DOHH2 (cell line): ENCODE data around the gene MARCHF11.

Source experiments
- H3F3A ChIP-seq: fragments of 200-600 bp; sonication (generic), shearing (Covaris generic); 2 replicates; pipeline ENCODE4 v1.6.0; 2016; ENCODE audit warnings: antibody characterized with exemption, mild to moderate bottlenecking; ENCODE audit not compliant: control insufficient read depth, insufficient read depth
- H3K27ac ChIP-seq: fragments of 200-600 bp; sonication (generic); 2 replicates; pipeline ENCODE4 v1.5.1; 2014; ENCODE audit warnings: low read depth, mild to moderate bottlenecking, low read length, moderate library complexity
- H3K27me3 ChIP-seq: fragments of 200-600 bp; sonication (generic); 2 replicates; pipeline ENCODE4 v1.6.1; 2014; ENCODE audit warnings: mild to moderate bottlenecking, low read length, mixed read lengths; ENCODE audit not compliant: control insufficient read depth
- H3K36me3 ChIP-seq: fragments of 200-600 bp; sonication (generic); 2 replicates; pipeline ENCODE4 v1.6.1; 2014; ENCODE audit warnings: mild to moderate bottlenecking, low read length, moderate library complexity, mixed read lengths; ENCODE audit not compliant: control insufficient read depth
- H3K4me1 ChIP-seq: fragments of 200-600 bp; sonication (generic); 2 replicates; pipeline ENCODE4 v1.6.1; 2014; ENCODE audit warnings: mild to moderate bottlenecking, low read length, mixed read lengths; ENCODE audit not compliant: control insufficient read depth
- H3K4me2 ChIP-seq: fragments of 200-600 bp; sonication (generic); 2 replicates; pipeline ENCODE4 v1.6.0; 2014; ENCODE audit warnings: mild to moderate bottlenecking, low read length, moderate library complexity
- H3K4me3 ChIP-seq: fragments of 200-600 bp; sonication (generic); 2 replicates; pipeline ENCODE4 v1.5.1; 2014; ENCODE audit warnings: mild to moderate bottlenecking, low read length, mixed read lengths
- H3K79me2 ChIP-seq: fragments of 200-600 bp; sonication (generic); 2 replicates; pipeline ENCODE4 v1.6.1; 2014; ENCODE audit warnings: mild to moderate bottlenecking, low read length, mixed read lengths; ENCODE audit not compliant: control insufficient read depth
- H3K9me2 ChIP-seq: fragments of 200-600 bp; sonication (generic); replicated peaks from 2 replicates; pipeline ENCODE4 v1.6.1; 2014; ENCODE audit warnings: mild to moderate bottlenecking, low read length, mixed read lengths; ENCODE audit not compliant: control insufficient read depth
- H3K9me3 ChIP-seq: fragments of 200-600 bp; sonication (generic); 2 replicates; pipeline ENCODE4 v1.6.1; 2014; ENCODE audit warnings: antibody characterized with exemption, low read length, mixed read lengths; ENCODE audit not compliant: control insufficient read depth, insufficient read depth
- H4K20me1 ChIP-seq: fragments of 200-600 bp; sonication (generic); 2 replicates; pipeline ENCODE4 v1.6.0; 2014; ENCODE audit warnings: low read depth, mild to moderate bottlenecking, antibody characterized with exemption, low read length, moderate library complexity; ENCODE audit not compliant: control insufficient read depth, insufficient read depth
- CTCF ChIP-seq: fragments of 200-600 bp; sonication (generic); IDR thresholded peaks from one replicate; pipeline ENCODE4 v1.5.1; 2014; ENCODE audit warnings: antibody characterized with exemption, mild to moderate bottlenecking, low read depth, low read length; ENCODE audit not compliant: poor library complexity, severe bottlenecking
- EZH2phosphoT487 ChIP-seq: fragments of 200-600 bp; sonication (generic); IDR thresholded peaks from 2 replicates; pipeline ENCODE4 v1.6.1; 2017; ENCODE audit warnings: borderline replicate concordance, mild to moderate bottlenecking, antibody characterized with exemption, low read length, moderate library complexity, mixed read lengths

Gene MARCHF11

GRCh38 chr5:16034319-16035001 is 145.1 kb downstream of the MARCHF11 start:
- H3K4me1 ChIP-seq = no peaks in the 10 kb centered on the region
- H3K27me3 ChIP-seq = no peaks in the 10 kb centered on the region
- H3K9me3 ChIP-seq = no peaks in the 10 kb centered on the region
- TF ChIP-seq CTCF (no peak), EZH2phosphoT487 (no peak)
- H3K79me2 ChIP-seq = no peaks in the 10 kb centered on the region
- H3K9me2 ChIP-seq = no peaks in the 10 kb centered on the region
- no peaks in the 10 kb centered on the region for H3K36me3 ChIP-seq
- no peak overlapping the region for H3K27ac ChIP-seq
- H3F3A ChIP-seq = no peaks in the 10 kb centered on the region
- H4K20me1 ChIP-seq = no peaks in the 10 kb centered on the region
- no peak overlapping the region for H3K4me3 ChIP-seq
- no peak overlapping the region for H3K4me2 ChIP-seq

- H4K20me1 ChIP-seq = no peaks in the 10 kb centered on the region
- no peaks in the 10 kb centered on the region for H3K9me2 ChIP-seq
- no peaks in the 10 kb centered on the region for H3K27me3 ChIP-seq
- no peaks in the 10 kb centered on the region for H3K9me3 ChIP-seq
- no peak overlapping the region for H3K4me2 ChIP-seq
- no peaks in the 10 kb centered on the region for H3F3A ChIP-seq
- H3K4me3 ChIP-seq = no peak overlapping the region
- H3K79me2 ChIP-seq = no peaks in the 10 kb centered on the region
- no peaks in the 10 kb centered on the region for H3K36me3 ChIP-seq
- TF ChIP-seq CTCF (no peak), EZH2phosphoT487 (no peak)
- H3K27ac ChIP-seq = no peak overlapping the region
- H3K4me1 ChIP-seq = no peaks in the 10 kb centered on the region
These were observed 146.2 kb downstream of the MARCHF11 start for GRCh38 chr5:16033187-16033925.

- Histone ChIP-seq H3F3A (no peaks in the 10 kb centered on the region), H3K9me2 (no peaks in the 10 kb centered on the region), H3K27ac (no peak overlapping the region), H4K20me1 (no peaks in the 10 kb centered on the region), H3K79me2 (no peaks in the 10 kb centered on the region), H3K4me2 (no peak overlapping the region), H3K4me1 (no peaks in the 10 kb centered on the region), H3K9me3 (no peaks in the 10 kb centered on the region), H3K4me3 (no peak overlapping the region), H3K27me3 (no peaks in the 10 kb centered on the region), H3K36me3 (no peaks in the 10 kb centered on the region)
- no peak for TF ChIP-seq EZH2phosphoT487
- no peak for TF ChIP-seq CTCF
These were observed 150.9 kb downstream of the MARCHF11 start for GRCh38 chr5:16028708-16029107.
